HG03175 (cell line): ENCODE data around the gene SLC1A7.
A peak's percentile ranks its signal among the peaks of the same experiment; 100 is the strongest.
"Not testable (repeated sequence)": the region's sequence is repeated elsewhere in the genome, so short reads cannot be mapped to it uniquely, and the experiment has no call there.

Experiments used
- ATAC-seq: cut with Tn5 transposase; IDR thresholded peaks from one replicate; pipeline ENCODE4 v1.9.1; 2021; ENCODE audit warnings: mild to moderate bottlenecking, moderate library complexity; ENCODE audit not compliant: unreplicated experiment

The SLC1A7 gene

GRCh38 chr1:53142226-53142853 is at the start of gene SLC1A7:
SLC1A7 (minus strand) TSS chr1:53142638; CDS start chr1:53142449, 189 bp downstream.
- ATAC-seq, result no peak

- no peak for ATAC-seq
These were observed 47.8 kb upstream of the SLC1A7 start for GRCh38 chr1:53190210-53190611.

GRCh38 chr1:53189061-53189460 is 46.6 kb upstream of the SLC1A7 start:
- ATAC-seq, result no peak

- ATAC-seq, result no peak
These were observed 45.7 kb upstream of the SLC1A7 start for GRCh38 chr1:53188099-53188498.

DNA sequence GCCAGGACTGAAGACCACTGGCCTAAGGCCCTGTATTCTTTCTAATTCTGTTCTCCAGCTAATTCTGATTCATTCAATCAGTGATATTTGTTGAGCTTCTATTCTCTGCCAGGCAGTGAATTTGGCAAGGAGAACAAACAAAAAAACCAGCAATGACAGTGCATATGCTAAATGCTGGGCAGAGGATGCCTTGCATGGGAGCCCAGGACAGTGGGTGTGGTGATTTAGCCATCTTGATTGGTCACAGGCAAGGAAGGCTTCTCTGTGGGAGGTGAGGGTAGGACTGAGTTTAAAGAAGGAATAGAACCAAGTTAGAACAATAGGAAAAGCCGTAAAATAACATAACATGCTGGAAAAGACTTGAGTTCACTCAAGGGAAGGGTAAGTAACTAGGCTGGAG is 45.0 kb upstream of the SLC1A7 start:
- ATAC-seq, result no peak

- ATAC-seq, result no peak
These were observed 44.1 kb upstream of the SLC1A7 start for GRCh38 chr1:53186533-53186932.

GRCh38 chr1:53185955-53186297 is 43.5 kb upstream of the SLC1A7 start:
- not testable (repeated sequence) for ATAC-seq

DNA sequence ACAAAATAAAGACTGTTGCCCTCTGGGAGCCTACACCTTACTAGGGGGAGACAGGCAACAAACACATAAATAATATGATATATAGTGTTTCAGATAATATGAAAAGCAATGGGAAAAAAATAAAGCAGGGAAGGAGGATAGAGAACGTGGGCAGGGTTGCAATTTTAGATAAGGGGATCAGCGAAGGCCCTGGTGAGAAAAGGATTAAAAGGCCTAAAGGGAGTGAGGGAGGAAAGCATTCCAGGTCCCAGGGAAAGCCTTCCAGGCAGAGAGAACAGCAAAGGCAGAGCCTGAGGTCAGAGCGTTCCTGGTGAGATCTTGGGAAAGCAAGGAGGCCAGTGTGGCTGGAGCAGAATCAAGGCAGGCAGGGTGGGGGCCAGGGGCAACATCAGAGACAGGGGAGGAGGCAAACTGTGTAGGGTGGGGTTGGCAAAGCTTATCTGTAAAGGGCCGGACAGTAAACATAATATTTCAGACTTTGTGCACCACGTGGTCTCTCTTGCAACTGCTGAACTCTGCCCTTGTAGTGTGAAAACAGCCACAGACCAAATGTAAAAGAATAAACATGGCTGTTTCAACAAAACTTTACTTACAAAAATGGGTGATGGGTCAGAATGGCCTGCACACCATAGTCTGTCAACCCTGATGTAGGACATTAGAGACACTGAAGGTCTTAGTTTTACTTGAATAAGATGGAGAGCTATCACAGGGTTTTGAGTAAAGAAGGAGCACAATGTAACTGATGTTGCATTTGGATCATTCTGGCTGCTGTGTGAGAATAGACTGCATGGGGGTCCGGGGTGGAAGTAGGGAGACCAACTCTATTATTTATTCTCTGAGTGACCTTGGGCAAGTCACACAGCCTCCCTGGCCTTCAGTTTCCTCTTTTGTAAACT is 40.9 kb upstream of the SLC1A7 start:
- ATAC-seq, result no peak

GRCh38 chr1:53182716-53183094 is 40.3 kb upstream of the SLC1A7 start:
- ATAC-seq, result no peak

GRCh38 chr1:53182111-53182593 is 39.7 kb upstream of the SLC1A7 start:
- ATAC-seq, result peak; percentile 50

- no peak for ATAC-seq
These were observed 38.5 kb upstream of the SLC1A7 start for GRCh38 chr1:53180951-53181350.

DNA sequence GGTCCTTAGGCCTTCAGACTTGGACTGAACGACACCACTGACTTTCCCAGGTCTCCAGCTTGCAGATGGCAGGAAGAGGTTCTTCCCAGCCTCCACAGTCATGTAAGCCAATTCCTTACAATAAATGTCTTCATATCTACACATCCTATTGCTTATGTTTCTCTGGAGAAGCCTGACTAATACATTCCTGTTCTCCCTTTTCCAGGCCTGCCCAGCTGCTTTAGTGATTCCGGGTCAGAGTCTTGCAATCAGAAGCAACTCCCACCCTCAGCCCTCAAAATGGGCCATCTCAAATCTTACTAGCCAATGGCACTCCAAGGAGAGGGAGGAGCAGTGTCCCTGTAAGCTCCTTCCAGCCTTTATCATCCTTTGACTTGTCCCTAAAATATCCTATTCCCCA is 37.8 kb upstream of the SLC1A7 start:
- ATAC-seq, result no peak

DNA sequence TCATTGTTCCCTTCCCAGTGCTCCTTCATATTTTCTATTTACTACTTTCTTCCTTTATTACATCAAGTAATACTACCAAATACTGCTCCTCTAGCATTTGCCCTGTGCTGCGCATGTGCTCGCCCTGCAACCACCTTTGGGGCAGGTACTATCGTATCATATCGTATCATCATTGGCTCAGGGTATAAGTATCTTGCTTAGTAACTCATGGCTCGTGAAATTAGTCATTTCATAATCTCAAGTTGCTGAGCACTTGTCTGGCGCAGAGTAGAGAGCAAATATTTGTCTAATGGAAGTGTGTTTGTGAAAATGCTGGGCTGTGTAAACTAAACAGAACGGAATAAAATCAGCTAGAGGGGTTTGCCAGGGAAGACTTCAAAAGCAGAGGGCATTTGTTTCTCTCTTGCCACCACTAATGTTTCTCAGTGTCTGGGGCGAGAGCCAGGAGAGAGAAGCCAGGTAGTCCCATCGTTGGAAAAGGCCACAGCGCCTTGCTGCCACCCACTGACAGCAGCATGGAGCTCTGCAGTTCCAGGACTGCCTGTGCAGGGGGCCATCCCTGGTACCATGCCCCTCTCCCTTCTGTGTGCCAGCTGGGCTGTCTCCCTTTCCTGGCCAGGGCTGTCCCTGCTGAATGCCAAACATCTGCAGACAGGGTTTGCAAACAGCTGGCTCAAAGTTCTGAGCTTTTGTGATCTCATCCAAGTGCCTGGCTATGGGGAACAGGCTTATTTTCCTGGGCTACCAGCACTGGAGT is 34.2 kb upstream of the SLC1A7 start:
- ATAC-seq, result no peak

DNA sequence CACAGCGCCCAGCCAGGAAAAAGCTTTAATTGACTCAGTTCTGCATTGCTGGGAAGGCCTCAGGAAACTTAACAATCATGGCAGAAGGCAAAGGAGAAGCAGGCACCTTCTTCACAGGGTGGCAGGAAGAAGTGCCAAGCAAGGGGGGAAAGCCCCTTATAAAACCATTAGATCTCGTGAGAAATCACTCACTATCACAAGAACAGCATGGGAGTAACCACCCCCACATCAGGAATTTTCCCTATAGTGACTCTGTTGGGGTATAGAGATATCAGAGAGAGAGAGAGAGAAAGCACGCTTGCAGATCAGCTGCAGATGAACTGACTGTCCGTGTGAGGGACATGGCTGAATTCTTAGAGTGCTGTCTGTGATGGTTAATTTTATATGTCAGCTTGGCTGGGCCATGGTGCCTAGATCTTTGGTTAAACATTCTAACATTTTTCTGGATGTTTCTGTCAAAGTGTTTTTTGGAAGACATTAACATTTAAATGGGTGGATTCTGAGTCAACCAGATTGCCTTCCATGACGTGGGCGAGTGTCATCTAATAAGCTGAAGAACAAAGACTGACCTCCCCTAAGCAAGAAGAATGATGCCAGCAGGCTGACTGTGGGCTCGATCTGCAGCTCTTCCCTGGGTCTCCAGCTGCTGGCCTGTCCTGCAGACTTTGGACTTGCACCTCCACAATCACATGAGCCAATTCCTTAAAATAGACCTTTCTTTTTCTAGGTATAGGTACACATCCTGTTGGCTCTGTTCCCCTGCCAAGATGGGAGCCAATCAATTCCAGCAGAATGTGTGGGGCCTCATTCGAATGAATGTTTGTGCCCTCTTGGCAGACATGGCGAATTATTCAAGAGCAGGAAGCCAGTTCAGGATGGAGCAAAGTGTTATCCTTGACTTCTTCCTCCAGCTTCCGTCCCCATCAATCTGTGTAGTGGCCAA is 32.8 kb upstream of the SLC1A7 start:
- ATAC-seq, result no peak

GRCh38 chr1:53172426-53173128 is 30.1 kb upstream of the SLC1A7 start:
- peak; percentile 87 for ATAC-seq

DNA sequence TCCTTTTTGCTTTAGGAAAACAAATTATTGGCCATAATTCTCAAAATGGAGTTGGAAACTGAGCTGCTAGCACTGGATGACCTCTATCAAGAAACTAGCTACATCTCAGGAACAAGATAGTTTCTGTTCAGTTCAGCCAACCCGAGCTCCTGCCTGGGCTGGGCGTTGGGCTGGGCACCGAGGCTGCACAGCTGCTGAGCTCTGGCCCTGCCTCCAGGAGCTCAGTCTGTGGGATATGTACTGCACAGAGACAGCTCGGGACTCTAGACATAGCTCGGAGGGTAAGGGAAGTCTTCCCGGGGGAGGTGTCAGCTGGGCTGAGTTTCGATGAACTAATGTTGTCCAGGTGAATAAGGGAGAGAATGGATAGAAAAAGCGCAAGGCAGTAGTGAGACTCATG is 24.5 kb upstream of the SLC1A7 start:
- ATAC-seq, result no peak

DNA sequence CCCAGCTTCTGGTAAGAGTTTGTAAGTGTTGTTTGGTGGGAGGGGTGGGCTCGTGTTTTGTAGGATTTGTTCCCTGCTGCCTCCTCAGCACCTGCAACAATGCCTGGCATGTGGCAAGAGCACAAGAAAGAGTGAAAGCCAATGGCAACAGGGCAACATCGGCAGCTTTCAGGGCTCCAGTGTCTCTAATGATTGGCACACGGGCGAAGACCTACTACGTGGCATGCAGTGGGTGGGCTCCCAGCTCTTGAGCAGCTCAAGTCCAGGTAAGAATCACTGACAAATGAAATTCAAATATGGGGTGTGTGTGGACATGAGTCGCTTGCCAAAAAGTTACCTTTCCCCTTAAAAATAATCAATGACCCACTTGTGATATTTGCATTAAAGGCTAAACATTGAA is 23.9 kb upstream of the SLC1A7 start:
- no peak for ATAC-seq

- no peak for ATAC-seq
These were observed 23.0 kb upstream of the SLC1A7 start for GRCh38 chr1:53165408-53165961.

DNA sequence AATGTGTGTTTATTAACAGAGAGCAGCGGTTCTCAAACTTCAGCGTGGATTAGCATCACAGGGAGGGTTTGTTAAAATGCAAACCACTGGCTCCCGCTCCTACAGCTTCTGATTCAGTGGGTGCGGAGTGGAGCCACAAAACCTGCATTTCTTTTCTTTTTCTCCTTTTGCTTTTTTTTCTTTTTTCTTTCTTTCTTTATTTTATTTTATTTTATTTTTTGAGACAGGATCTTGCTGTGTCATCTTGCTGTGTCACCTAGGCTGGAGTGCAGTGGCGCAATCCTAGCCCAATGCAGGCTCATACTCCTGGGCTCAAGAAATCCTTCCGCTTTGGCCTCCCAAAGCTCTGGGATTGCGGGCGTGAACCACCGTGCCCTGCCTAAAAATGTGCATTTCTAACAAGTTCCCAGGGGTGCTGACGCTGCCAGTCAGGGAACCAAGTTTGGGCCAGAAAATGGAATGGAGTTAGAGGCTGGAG is 20.9 kb upstream of the SLC1A7 start:
- no peak for ATAC-seq
